Endothelial cell of umbilical vein (primary cell): Measurements from ENCODE around the gene EPAS1. TPM values are rescaled to one million over a fixed set of nuclear protein-coding genes. Genes with fewer than 3 reads are reported as not detected.

ENCODE experiments used
- BruUV-seq: library from RNA; stranded (reverse); fragments of 400-500 nt; replicated peaks from 2 replicates; lab custom pipeline; 2021; lab: Mats Ljungman, UMichigan
- CTCF ChIA-PET: fragments of 300-600, 350-600 bp; sonication (Branson Sonifier 250); formaldehyde crosslinking; loops from one replicate; lab custom pipeline; 2021; ENCODE audit warnings: antibody characterized with exemption, inconsistent platforms; lab: Charles Lee
- POLR2A ChIA-PET: fragments of 300-600, 350-600 bp; sonication (Branson Sonifier 250); formaldehyde crosslinking; loops from one replicate; lab custom pipeline; 2021; ENCODE audit warnings: antibody characterized with exemption, inconsistent platforms; lab: Charles Lee
- DNase-seq: peaks from one replicate; pipeline ENCODE4 v3.0.0-alpha.2; 2011; ENCODE audit warnings: low read depth, low spot score
- FAIRE-seq: peaks from 2 replicates; lab custom pipeline; 2011; peaks lifted over from hg19 to GRCh38; lab: Jason Lieb, UNC
- H2AFZ ChIP-seq: 2 replicates; pipeline ENCODE4 v1.6.0; 2012; ENCODE audit warnings: low read depth, low read length, control low read depth, inconsistent platforms
- H3K27ac ChIP-seq: 2 replicates; pipeline ENCODE4 v1.5.1; 2011; ENCODE audit warnings: low read depth, mild to moderate bottlenecking, control low read depth, low read length, moderate library complexity; ENCODE audit not compliant: insufficient read depth
- H3K27me3 ChIP-seq, 2 experiments: 2 replicates each; pipeline versions ENCODE4 v1.6.0 to v1.6.1; 2011; ENCODE audit warnings: low read length in 2 of 2, mixed read lengths in 1 of 2; ENCODE audit not compliant: control insufficient read depth in 2 of 2, insufficient read depth in 2 of 2
- H3K36me3 ChIP-seq, 2 experiments: 2 replicates in 1 of 2; 3 replicates in 1 of 2; pipeline ENCODE4 v1.5.1; 2011; ENCODE audit warnings: low read length in 2 of 2, mild to moderate bottlenecking in 1 of 2, moderate library complexity in 1 of 2; ENCODE audit not compliant: control insufficient read depth in 2 of 2, insufficient read depth in 2 of 2; ENCODE audit errors: extremely low read depth in 1 of 2
- H3K4me1 ChIP-seq: 3 replicates; pipeline ENCODE4 v1.5.1; 2011; ENCODE audit warnings: mild to moderate bottlenecking, low read length; ENCODE audit not compliant: control insufficient read depth, insufficient read depth; ENCODE audit errors: extremely low read depth
- H3K4me2 ChIP-seq: 2 replicates; pipeline ENCODE4 v1.6.1; 2011; ENCODE audit warnings: low read length, control low read depth, mixed read lengths; ENCODE audit not compliant: insufficient read depth
- H3K4me3 ChIP-seq, 3 experiments: fragments of 200-600 bp in 1 of 3; sonication (generic), shearing (Covaris generic) in 1 of 3; replicated peaks in 1 of 3; 2 replicates each; pipeline ENCODE4 v1.5.1; 2011 to 2016; ENCODE audit warnings: control low read depth in 3 of 3, low read length in 3 of 3, mild to moderate bottlenecking in 2 of 3, inconsistent platforms in 1 of 3, low read depth in 1 of 3, moderate library complexity in 1 of 3; ENCODE audit not compliant: insufficient read depth in 1 of 3
- H3K79me2 ChIP-seq: 2 replicates; pipeline ENCODE4 v1.6.0; 2012; ENCODE audit warnings: low read length, inconsistent platforms; ENCODE audit not compliant: control insufficient read depth, insufficient read depth
- H3K9ac ChIP-seq: replicated peaks from 2 replicates; pipeline ENCODE3; 2011; ENCODE audit warnings: low read length, control low read depth; ENCODE audit not compliant: insufficient read depth; ENCODE audit errors: extremely low read depth
- H3K9me1 ChIP-seq: replicated peaks from 3 replicates; pipeline ENCODE4 v1.6.0; 2011; ENCODE audit warnings: mild to moderate bottlenecking, low read length; ENCODE audit not compliant: control insufficient read depth, insufficient read depth; ENCODE audit errors: extremely low read depth
- H3K9me3 ChIP-seq: replicated peaks from 2 replicates; pipeline ENCODE4 v1.5.1; 2012; ENCODE audit warnings: low read length, inconsistent platforms; ENCODE audit not compliant: control insufficient read depth, insufficient read depth
- H4K20me1 ChIP-seq: replicated peaks from 2 replicates; pipeline ENCODE3; 2011; ENCODE audit warnings: mild to moderate bottlenecking, low read length; ENCODE audit not compliant: control insufficient read depth, insufficient read depth; ENCODE audit errors: extremely low read depth
- EZH2 ChIP-seq: IDR thresholded peaks from 2 replicates; pipeline ENCODE4 v1.6.1; 2012; ENCODE audit warnings: borderline replicate concordance, low read depth, mild to moderate bottlenecking, moderate library complexity, low read length, inconsistent platforms; ENCODE audit not compliant: severe bottlenecking
- FOS ChIP-seq: IDR thresholded peaks from 2 replicates; pipeline ENCODE4 v1.6.1; 2011; ENCODE audit warnings: mild to moderate bottlenecking, low read length, moderate library complexity, borderline replicate concordance; ENCODE audit not compliant: insufficient read depth
- GATA2 ChIP-seq: IDR thresholded peaks from 2 replicates; pipeline ENCODE4 v1.7.0; 2011; ENCODE audit warnings: low read depth, mild to moderate bottlenecking, moderate library complexity, mixed read lengths, low read length; ENCODE audit not compliant: insufficient read length, insufficient read depth
- JUN ChIP-seq: IDR thresholded peaks from 2 replicates; pipeline ENCODE4 v1.6.1; 2011; ENCODE audit warnings: borderline replicate concordance, low read depth; ENCODE audit not compliant: insufficient read length, insufficient read depth
- MYC ChIP-seq: IDR thresholded peaks from one replicate; pipeline ENCODE4 v1.6.1; 2011; ENCODE audit warnings: mild to moderate bottlenecking, low read depth, low read length
- POLR2A ChIP-seq: IDR thresholded peaks from 2 replicates; pipeline ENCODE4 v1.6.1; 2012; ENCODE audit warnings: low read depth, mild to moderate bottlenecking, control low read depth, low read length
- POLR2AphosphoS5 ChIP-seq: IDR thresholded peaks from 2 replicates; pipeline ENCODE4 v1.6.1; 2012; ENCODE audit warnings: low read depth, mild to moderate bottlenecking, control low read depth, low read length, moderate library complexity; ENCODE audit not compliant: insufficient read depth
- dilution Hi-C: fragments of 300-500 bp; cut with MboI; formaldehyde crosslinking; loops from one replicate; pipeline ENCODE4 v1.15.0; 2019; ENCODE audit warnings: low sequenced_read_pairs; ENCODE audit not compliant: extremely low pct_ligation_motif_present
- intact Hi-C: fragments of 100-400 bp; cut with micrococcal nuclease; formaldehyde crosslinking; loops from one replicate; pipeline ENCODE4 v1.10.0; 2022
- polyA plus RNA-seq, 4 experiments: library from polyadenylated mRNA; depleted of rRNA in 3 of 4; stranded (reverse) in 3 of 4; unstranded in 1 of 4; fragments of >200 nt; gene quantifications; 2 replicates each; pipeline versions ENCODE4 v1.2.1 to v1.2.3, GENCODE V29; 2011 to 2012; ENCODE audit warnings: missing spikeins in 1 of 4
- total RNA-seq: library from RNA; stranded (reverse); gene quantifications from 2 replicates; pipeline ENCODE4 v1.2.3, GENCODE V29; 2021
- TF ChIP-seq, protein P1 (sequence below), 2 donors: IDR thresholded peaks; 1 replicate in 1 of 2; 2 replicates in 1 of 2; pipeline ENCODE4 v1.5.1; 2011; ENCODE audit warnings: low read length in 2 of 2, mild to moderate bottlenecking in 2 of 2, moderate library complexity in 2 of 2, control low read depth in 1 of 2, inconsistent platforms in 1 of 2, low read depth in 1 of 2; ENCODE audit not compliant: insufficient read depth in 1 of 2; ENCODE audit errors: extremely low read depth in 1 of 2
- TF ChIP-seq, protein P2 (sequence below): IDR thresholded peaks from 2 replicates; pipeline ENCODE4 v1.6.1; 2011; ENCODE audit not compliant: insufficient read depth, insufficient read length

Gene EPAS1
- total and polyA plus RNA-seq, 2 donors (not counting 3 experiments of a cell fraction or from before 2014, with no cell fraction given), result 229 to 374 TPM

DNA sequence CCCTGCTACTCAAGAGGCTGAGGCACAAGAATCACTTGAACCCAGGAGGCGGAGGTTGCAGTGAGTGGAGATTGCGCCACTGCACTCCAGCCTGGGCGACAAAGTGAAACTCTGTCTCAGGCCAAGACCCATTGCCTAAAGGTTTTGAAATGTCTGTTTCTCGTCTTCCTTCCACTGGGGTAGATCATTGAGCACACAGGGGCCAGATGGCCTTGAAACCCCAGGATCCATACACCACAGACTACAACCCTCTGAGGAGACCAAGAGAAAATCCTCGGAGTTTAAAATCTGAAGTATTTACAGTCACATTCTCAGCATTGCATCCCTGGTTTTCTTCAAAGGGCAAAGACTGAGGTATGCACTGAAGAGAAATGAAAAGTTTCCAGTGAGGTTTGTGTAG is 7.1 kb upstream of the EPAS1 start:
- H4K20me1 ChIP-seq, result no peaks in the 10 kb centered on the region
- no peaks in the 10 kb centered on the region for H3K9me3 ChIP-seq
- H3K27me3 ChIP-seq, result no peaks in the 10 kb centered on the region
- H3K9ac ChIP-seq, result no peak overlapping the region
- no peaks in the 10 kb centered on the region for H3K4me1 ChIP-seq
- CTCF ChIA-PET, result interaction anchor here (1.3 kb wide), 2 partner anchors 11 to 228 kb away, joined by 4 to 5 read pairs; no protein-coding TSS in a partner anchor
- no peak overlapping the region for H2AFZ ChIP-seq
- dilution Hi-C loops (no loop called here), intact Hi-C loops (no loop called here)
- TF ChIP-seq, protein P1, sequence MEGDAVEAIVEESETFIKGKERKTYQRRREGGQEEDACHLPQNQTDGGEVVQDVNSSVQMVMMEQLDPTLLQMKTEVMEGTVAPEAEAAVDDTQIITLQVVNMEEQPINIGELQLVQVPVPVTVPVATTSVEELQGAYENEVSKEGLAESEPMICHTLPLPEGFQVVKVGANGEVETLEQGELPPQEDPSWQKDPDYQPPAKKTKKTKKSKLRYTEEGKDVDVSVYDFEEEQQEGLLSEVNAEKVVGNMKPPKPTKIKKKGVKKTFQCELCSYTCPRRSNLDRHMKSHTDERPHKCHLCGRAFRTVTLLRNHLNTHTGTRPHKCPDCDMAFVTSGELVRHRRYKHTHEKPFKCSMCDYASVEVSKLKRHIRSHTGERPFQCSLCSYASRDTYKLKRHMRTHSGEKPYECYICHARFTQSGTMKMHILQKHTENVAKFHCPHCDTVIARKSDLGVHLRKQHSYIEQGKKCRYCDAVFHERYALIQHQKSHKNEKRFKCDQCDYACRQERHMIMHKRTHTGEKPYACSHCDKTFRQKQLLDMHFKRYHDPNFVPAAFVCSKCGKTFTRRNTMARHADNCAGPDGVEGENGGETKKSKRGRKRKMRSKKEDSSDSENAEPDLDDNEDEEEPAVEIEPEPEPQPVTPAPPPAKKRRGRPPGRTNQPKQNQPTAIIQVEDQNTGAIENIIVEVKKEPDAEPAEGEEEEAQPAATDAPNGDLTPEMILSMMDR (IDR thresholded peaks at IDR 0.05; ENCODE audit: extremely low read depth in 1 of 2, insufficient read depth in 1 of 2, low read depth in 1 of 2, low read length in 2 of 2), result no peak
- no peak for TF ChIP-seq POLR2AphosphoS5
- TF ChIP-seq GATA2, result no peak
- TF ChIP-seq FOS, result no peak
- no peak for TF ChIP-seq MYC
- TF ChIP-seq JUN, result no peak
- TF ChIP-seq, protein P2, sequence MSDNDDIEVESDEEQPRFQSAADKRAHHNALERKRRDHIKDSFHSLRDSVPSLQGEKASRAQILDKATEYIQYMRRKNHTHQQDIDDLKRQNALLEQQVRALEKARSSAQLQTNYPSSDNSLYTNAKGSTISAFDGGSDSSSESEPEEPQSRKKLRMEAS, result no peak
- no peak for TF ChIP-seq POLR2A
- no peak for TF ChIP-seq EZH2
- no peak overlapping the region for H3K4me2 ChIP-seq
- no TSS peak for BruUV-seq
- no peaks in the 10 kb centered on the region for H3K9me1 ChIP-seq
- H3K36me3 ChIP-seq, result no peaks in the 10 kb centered on the region
- H3K79me2 ChIP-seq, result no peaks in the 10 kb centered on the region
- FAIRE-seq (no peak), DNase-seq (no peak)
- POLR2A ChIA-PET, result no interaction called here
- H3K27ac ChIP-seq, result no peak overlapping the region
- no peak overlapping the region for H3K4me3 ChIP-seq
